ENCODE data around the gene CAMKV. TPM values are rescaled to one million over a fixed set of nuclear protein-coding genes. Genes with fewer than 3 reads are reported as not detected.

Gene CAMKV
- total RNA-seq, 1 experiment from 2014 or later: not detected

DNA sequence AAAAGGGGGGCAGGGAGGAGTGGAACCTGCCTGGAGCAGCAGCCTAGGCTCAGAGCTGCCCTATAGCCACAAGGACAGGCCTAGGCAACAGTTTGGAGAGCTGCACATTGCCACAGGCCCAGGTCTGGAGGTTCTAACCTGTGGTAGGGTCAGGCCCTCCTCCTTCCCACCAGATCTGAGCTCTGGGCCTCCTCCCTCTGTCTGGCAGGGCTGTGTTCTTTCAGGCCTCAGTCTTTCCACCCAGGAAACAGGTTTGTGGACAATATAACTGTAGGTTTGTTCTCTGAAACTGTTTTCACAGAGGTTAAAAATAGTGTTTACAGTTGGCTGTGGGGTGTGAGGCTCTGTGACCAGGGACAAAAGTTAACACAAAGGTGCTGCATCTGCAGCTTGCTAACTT is 9.0 kb upstream of the CAMKV start:
- Histone ChIP-seq H3K27ac (no peak overlapping the region), H3K9me3 (replicated peaks) (no peaks in the 10 kb centered on the region), H3K4me3 (no peak overlapping the region), H3K36me3 (no peaks in the 10 kb centered on the region), H3K4me1 (replicated peaks) (no peaks in the 10 kb centered on the region), H3K27me3 (replicated peaks) (no peaks in the 10 kb centered on the region)
- DNase-seq (ENCODE audit: low read depth in 1 of 2, low spot score in 2 of 2): no peak

DNA sequence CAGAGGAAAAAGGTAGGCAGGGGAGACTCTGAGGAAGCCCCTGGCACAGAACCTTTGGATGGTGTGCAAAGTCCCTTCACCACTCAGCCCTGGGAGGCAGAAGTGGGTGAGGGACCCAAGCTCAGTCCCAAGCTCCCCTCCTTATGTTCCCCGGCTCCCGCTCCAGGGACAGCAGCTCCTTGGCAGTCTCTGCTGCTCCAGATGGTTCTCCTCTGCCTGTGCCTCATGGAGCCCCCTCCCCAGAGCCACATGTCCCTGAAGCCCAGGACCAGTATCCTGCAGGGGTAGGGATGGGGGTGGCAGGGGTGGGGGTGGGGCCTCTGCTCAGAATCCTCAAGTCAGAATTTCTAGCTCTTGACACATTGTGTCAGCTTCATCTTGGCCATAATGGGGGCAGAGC is 8.0 kb upstream of the CAMKV start:
- Histone ChIP-seq H3K4me3 (no peak overlapping the region), H3K4me1 (replicated peaks) (no peaks in the 10 kb centered on the region), H3K27me3 (replicated peaks) (no peaks in the 10 kb centered on the region), H3K27ac (no peak overlapping the region), H3K9me3 (replicated peaks) (no peaks in the 10 kb centered on the region), H3K36me3 (no peaks in the 10 kb centered on the region)
- DNase-seq (ENCODE audit: low read depth in 1 of 2, low spot score in 2 of 2): no peak

DNA sequence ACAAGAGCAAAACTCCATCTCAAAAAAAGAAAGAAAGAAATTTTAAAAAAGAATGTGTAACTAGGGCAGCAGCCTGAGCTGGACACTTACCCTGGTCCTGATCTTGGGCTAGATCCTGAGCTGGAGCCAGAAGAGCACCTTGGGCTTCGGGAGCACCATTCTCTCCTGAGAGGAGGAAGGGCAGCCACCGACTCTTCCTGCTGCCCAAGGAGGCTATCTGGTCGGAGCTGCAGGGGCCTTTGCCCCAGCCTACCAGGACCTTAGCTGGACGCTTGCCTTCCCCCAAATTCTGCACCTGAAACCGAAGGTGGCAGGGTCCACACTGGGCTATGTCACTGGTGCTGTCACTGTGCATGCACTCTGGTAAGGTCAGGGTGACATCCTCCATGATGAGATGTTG is 6.9 kb upstream of the CAMKV start:
- H3K4me3 ChIP-seq: no peak overlapping the region
- no peaks in the 10 kb centered on the region for H3K36me3 ChIP-seq
- no peak overlapping the region for H3K27ac ChIP-seq
- 0 out of 2 replicates have a peak, but pooled peaks cover 1% of the 10 kb centered on the region for H3K27me3 ChIP-seq (replicated peaks)
- no peaks in the 10 kb centered on the region for H3K4me1 ChIP-seq (replicated peaks)
- DNase-seq (ENCODE audit: low read depth in 1 of 2, low spot score in 2 of 2): no peak
- no peaks in the 10 kb centered on the region for H3K9me3 ChIP-seq (replicated peaks)

DNA sequence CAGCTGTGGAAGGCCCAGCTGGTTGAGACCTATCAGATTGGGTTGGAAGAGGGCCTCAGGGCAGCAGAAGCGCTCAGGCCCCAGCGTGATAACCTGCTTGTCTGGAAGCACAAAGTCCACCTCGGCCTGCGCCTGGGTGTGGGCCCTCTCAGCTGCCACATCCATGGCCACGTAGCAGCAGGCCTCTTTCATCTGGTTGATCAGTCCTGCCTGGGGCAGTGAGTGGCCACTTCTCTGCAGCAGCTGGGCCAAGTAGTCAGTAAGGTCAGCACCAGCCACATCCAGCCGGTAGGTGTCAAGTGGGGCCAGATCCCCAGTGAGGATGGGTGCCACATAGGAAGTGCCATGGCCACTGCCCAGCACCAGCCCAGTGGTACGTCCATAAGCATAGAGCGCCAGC is 3.9 kb upstream of the CAMKV start:
- H3K9me3 ChIP-seq (replicated peaks): no peaks in the 10 kb centered on the region
- H3K4me1 ChIP-seq (replicated peaks): no peaks in the 10 kb centered on the region; the same call in 1 of the 2 replicates
- no peaks in the 10 kb centered on the region for H3K36me3 ChIP-seq
- DNase-seq (ENCODE audit: low read depth in 1 of 2, low spot score in 2 of 2): no peak
- peaks cover 27% of the 10 kb centered on the region for H3K27me3 ChIP-seq (replicated peaks)
- no peak overlapping the region for H3K4me3 ChIP-seq
- no peak overlapping the region for H3K27ac ChIP-seq

DNA sequence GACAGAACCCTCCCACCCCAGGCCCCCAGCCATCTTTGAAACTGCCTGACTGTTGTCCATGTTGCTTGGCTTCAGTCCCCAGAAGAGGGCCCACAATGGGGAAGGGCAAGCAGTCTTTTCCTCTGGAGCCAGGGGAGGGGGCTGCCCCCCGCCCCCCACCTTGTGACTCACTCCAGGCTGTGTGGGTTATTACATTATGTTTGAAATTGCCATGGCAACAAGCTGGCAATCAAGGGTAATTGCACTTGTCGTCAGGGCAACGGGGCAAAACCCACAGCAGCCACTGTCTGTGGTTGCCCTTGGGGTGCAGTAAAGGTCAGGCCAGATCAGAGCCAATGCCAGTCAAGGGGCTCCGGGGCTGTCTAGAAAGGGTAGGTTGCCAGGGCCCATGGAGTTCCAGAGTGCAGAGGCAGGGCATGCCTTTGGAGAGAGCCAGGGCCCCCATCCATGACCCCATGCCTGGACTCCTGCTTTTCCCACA is 3.1 kb upstream of the CAMKV start:
- no peak overlapping the region for H3K4me3 ChIP-seq
- peaks cover 35% of the 10 kb centered on the region for H3K27me3 ChIP-seq (replicated peaks)
- H3K27ac ChIP-seq: no peak overlapping the region
- no peaks in the 10 kb centered on the region for H3K36me3 ChIP-seq
- no peaks in the 10 kb centered on the region for H3K9me3 ChIP-seq (replicated peaks)
- DNase-seq (ENCODE audit: low read depth in 1 of 2, low spot score in 2 of 2): no peak
- no peaks in the 10 kb centered on the region; the same call in 1 of the 2 replicates for H3K4me1 ChIP-seq (replicated peaks)

DNA sequence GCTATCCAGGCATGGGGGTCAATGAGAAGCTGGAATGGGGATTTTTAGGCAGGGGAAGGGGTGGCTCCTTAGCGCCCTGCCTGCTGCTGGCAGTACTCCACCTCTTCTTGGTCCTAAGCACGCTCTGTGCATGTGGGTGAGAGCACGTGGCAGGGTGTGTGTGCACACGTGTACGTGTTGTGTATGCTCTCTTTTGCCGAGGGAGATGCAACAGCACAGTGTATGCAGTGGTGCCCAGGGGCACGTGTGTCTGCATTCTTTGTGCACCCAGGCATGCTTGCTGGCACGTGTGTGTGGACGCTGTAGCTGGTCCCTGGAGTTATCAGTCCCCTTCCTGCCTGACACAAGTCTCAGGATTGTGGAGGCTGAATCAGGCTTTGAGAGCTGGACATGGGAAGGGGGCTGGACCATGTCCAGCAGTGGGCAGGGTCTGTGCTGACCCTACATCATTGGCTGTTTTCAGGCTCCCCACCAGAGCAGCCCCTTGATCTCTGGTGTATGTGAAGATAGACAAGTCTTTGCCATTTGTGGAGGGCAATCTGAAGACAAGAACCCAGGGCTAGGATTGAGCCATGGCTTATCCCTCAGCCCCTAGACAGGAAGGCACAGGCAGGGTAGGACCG is 1.9 kb upstream of the CAMKV start:
- H3K4me1 ChIP-seq (replicated peaks): no peaks in the 10 kb centered on the region; the same call in 1 of the 2 replicates
- no peak overlapping the region for H3K4me3 ChIP-seq
- H3K27me3 ChIP-seq (replicated peaks): peaks cover 35% of the 10 kb centered on the region
- no peak overlapping the region for H3K27ac ChIP-seq
- no peaks in the 10 kb centered on the region for H3K36me3 ChIP-seq
- no peaks in the 10 kb centered on the region for H3K9me3 ChIP-seq (replicated peaks)
- no peak for DNase-seq (ENCODE audit: low read depth in 1 of 2, low spot score in 2 of 2)

DNA sequence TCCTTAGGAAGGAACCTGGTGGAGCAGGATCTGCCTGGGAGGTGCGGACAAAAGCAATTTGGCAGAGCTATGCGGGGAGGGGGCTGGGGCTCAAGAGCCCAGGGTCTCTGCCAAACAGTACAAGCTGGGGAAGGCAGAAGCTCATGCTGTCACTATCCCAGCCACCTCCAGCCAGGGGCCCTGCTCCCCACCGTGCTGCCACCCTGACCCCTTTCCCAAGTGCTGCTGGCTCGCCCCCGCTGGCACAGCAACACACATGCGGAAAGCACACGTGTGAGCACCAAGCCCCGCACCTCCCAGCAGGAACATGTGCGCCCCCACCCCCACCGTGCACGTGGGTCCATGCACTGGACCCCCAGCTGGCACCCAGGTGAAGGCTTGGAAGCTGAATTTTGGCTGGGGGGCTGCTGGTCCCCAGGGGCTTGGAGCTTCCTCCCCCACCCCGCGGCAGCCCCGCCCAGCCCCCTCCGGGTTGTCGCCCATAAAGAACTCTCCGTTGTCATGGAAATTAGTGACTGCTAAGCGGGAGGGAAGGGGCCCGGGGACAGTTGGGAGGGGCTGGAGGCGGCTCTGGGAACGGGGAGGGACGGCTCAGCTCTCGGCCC is 742 bp downstream of the CAMKV start:
- Histone ChIP-seq H3K27me3 (replicated peaks) (peaks cover 46% of the 10 kb centered on the region), H3K4me1 (replicated peaks) (no peaks in the 10 kb centered on the region; the same call in 1 of the 2 replicates), H3K4me3 (no peak overlapping the region), H3K36me3 (no peaks in the 10 kb centered on the region), H3K9me3 (replicated peaks) (no peaks in the 10 kb centered on the region), H3K27ac (no peak overlapping the region)
- no peak for DNase-seq (ENCODE audit: low read depth in 1 of 2, low spot score in 2 of 2)

DNA sequence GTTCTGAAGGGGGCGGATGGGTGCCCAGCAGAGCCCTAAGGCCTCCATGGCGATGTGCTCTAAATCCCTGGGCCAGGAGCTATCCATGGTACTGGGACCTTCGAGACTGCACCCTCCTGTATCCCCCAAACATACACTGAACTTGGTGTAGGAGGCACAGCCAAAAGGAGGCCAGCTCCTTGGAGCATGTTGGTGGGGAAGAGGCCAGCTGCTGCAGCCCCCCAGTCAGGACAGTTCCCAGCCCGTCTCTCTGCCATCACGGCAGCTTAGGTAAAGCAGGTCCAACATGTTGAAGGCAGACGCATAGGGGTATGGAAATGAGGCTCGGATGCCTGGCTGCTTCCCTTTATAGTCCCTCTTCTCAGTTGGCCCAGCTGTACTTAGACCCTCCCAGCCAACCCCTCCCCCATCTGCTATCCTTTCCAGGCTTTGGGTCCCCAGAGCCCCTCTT is 1.8 kb downstream of the CAMKV start:
- DNase-seq (ENCODE audit: low read depth in 1 of 2, low spot score in 2 of 2): no peak
- H3K9me3 ChIP-seq (replicated peaks): no peaks in the 10 kb centered on the region
- no peaks in the 10 kb centered on the region for H3K36me3 ChIP-seq
- H3K27ac ChIP-seq: no peak overlapping the region
- H3K27me3 ChIP-seq (replicated peaks): peaks cover 55% of the 10 kb centered on the region
- H3K4me3 ChIP-seq: no peak overlapping the region
- no peaks in the 10 kb centered on the region; the same call in 1 of the 2 replicates for H3K4me1 ChIP-seq (replicated peaks)

DNA sequence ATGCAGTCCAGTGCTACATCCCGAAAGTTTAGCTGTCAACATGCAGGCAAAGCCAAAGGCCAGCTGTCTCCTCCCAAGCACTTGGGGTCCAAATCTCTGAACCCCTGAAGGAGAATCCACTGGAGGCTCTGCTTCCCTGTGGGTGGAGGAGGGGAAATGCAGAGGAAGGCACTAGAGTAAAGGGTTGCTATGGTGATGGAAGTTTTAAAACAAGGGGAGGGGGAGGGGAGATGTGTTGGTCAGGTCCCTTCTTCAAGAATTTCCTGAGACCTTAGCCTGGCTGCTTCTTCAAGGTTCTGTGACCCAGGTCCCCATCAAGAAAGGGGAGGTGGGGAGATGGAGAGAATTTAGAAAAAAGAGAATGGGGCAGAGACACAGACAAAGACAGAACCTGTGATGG is 2.3 kb downstream of the CAMKV start:
- Histone ChIP-seq H3K9me3 (replicated peaks) (no peaks in the 10 kb centered on the region), H3K27me3 (replicated peaks) (peaks cover 59% of the 10 kb centered on the region), H3K36me3 (no peaks in the 10 kb centered on the region), H3K4me3 (no peak overlapping the region), H3K4me1 (replicated peaks) (no peaks in the 10 kb centered on the region; the same call in 1 of the 2 replicates), H3K27ac (no peak overlapping the region)
- DNase-seq (ENCODE audit: low read depth in 1 of 2, low spot score in 2 of 2): no peak

DNA sequence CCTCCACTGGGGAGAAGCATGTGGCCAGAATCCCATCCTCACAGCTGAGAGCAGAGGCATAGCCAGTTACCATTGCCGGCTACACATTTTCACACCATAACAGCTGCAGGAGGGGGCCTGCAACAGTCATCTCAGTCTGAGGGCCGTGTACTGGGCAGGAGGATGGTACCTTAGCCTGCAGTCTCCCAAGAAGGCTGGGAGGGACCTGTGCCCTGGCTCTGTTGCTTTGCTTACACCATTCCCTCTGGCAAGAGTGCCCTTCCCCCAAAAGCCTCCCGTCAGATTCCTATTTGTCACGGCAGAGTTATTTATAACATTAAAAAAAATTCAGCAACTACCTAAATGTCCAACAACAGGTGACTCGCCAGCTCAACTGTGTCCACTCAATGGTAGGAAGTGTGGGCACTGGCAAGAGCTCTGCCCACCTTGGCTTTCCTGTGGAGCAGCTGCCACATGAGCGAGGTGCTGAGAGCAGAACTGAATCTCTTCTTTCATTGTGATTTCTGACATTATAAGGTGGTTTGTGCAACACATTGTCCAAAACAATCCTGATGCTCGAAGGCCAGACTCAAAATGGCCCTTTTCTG is 4.4 kb downstream of the CAMKV start:
- DNase-seq (ENCODE audit: low read depth in 1 of 2, low spot score in 2 of 2): no peak
- Histone ChIP-seq H3K9me3 (replicated peaks) (no peaks in the 10 kb centered on the region), H3K4me3 (no peak overlapping the region), H3K4me1 (replicated peaks) (no peaks in the 10 kb centered on the region; the same call in 1 of the 2 replicates), H3K36me3 (no peaks in the 10 kb centered on the region), H3K27ac (no peak overlapping the region), H3K27me3 (replicated peaks) (peaks cover 49% of the 10 kb centered on the region)

DNA sequence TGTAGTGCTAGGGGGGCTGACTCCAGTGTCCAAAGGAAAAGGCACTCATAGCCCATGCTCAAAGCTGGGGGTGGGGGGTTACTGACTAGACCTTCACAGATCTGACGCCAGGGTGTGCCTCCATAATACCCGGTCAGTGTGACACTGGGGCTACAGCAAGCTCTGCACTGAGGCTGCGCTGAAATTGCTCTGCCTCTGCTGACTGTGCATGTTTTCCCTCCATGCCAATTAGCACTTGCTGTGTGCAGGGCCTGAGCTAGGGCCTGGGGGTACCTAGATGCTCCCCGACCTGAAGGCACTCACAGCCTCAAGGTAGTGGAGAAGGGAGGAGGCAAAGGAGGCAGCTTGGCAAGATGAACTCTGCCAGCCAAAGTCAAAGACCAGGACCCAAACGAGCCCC is 5.2 kb downstream of the CAMKV start:
- H3K4me3 ChIP-seq: no peak overlapping the region
- peaks cover 41% of the 10 kb centered on the region for H3K27me3 ChIP-seq (replicated peaks)
- H3K36me3 ChIP-seq: no peaks in the 10 kb centered on the region
- no peak overlapping the region for H3K27ac ChIP-seq
- H3K4me1 ChIP-seq (replicated peaks): no peaks in the 10 kb centered on the region; the same call in 1 of the 2 replicates
- no peak for DNase-seq (ENCODE audit: low read depth in 1 of 2, low spot score in 2 of 2)
- H3K9me3 ChIP-seq (replicated peaks): no peaks in the 10 kb centered on the region

DNA sequence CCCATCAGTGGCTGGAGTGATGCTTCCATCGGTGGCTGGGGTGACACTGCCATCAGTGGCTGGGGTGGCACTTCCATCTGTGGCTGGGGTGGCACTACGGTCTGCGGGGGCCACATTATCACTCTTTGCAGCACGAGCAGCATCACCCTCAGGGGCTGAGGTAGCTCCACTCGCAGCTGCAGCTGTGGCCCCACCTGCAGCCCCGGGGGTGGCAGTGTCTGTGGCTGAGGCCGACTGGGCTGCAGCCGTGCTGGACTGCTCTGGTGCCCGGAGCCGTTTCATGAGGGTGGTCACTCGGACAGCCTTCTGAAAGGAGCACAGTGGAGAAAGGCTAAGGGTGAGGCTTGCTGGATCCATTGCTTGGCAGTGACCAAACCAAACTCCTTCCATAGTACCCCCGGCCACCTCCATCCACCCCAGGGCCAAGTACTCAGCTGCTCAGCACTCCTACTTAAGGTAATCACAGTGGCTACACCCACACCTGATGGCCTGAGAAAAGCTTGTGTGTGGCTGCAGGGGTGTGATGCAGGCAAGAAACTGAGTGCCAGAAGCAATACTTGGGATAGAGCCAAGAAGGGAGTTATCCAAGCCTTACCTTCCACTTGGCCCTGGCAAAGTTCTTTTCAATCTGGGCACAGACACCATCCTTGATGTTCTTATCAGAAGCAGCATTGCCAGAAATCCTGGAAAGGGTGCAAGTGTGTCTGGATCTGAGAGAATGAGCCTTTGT is 10.0 kb downstream of the CAMKV start:
- H3K36me3 ChIP-seq: peaks cover 4% of the 10 kb centered on the region; the same call in 1 of the 2 replicates

DNA sequence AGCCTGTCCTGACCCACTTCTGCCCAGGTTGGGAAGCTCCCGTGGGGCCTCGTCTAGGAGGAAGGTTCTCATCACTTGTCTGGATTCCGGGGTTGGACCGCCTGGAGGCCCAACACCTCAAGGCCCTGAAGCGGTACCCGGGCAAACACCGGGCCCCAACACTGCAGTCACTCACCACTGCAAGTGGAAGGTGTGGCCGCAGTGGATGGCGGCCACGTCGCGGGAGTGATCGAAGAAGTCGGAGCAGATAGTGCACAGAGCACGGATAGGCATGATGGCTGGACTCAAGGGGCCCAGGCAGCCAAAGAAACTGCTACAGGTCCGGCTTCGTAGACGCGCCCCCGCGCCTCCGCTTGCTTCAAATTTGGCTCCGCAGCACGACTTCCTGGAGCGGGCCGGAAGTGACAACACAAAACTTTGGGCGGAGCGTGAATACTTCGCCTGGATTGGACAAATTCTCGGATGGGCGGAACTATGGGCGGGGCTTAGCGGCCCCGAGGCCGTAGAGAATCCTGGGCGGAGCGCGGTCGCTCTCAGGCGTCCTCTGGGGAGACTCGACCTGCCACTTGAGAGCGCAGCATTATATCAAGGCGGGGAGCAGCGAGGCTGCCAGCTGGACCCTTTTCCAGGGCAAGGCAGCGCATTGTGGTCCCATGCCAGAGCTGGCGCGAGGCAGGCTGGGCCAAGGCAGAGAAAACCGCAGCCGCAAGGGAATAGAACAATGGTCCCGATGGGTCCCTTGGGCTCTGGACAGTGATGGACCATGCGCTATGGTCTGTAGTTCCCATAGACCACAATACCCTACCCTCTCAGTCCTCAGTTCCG is 13.3 kb downstream of the CAMKV start, which contains the start of gene TRAIP:
Gene TRAIP (minus strand): TSS at position 384 of the 825 bp plus-strand sequence. CDS start 111 bp downstream, at position 273.
- H3K36me3 ChIP-seq: peaks cover 4% of the 10 kb centered on the region; the same call in 1 of the 2 replicates
- H3K9me3 ChIP-seq (replicated peaks): no peaks in the 10 kb centered on the region
- no peaks in the 10 kb centered on the region for H3K27me3 ChIP-seq (replicated peaks)
- peaks cover 9% of the 10 kb centered on the region for H3K4me1 ChIP-seq (replicated peaks)
- H3K27ac ChIP-seq: no peak within 1 kb of the TSS
- peak; percentile 84 to 90 for DNase-seq (ENCODE audit: low read depth in 1 of 2, low spot score in 2 of 2)
- peak within 1 kb of the TSS; percentile 66 for H3K4me3 ChIP-seq

More for the DNA sequence above, 10.0 kb downstream of the CAMKV start:
- H3K27ac ChIP-seq: no peak overlapping the region
- DNase-seq (ENCODE audit: low read depth in 1 of 2, low spot score in 2 of 2): no peak
- H3K9me3 ChIP-seq (replicated peaks): no peaks in the 10 kb centered on the region
- no peak overlapping the region for H3K4me3 ChIP-seq
- peaks cover 19% of the 10 kb centered on the region; the same call in 1 of the 2 replicates for H3K27me3 ChIP-seq (replicated peaks)
- H3K4me1 ChIP-seq (replicated peaks): peaks cover 9% of the 10 kb centered on the region
